PC-9 (cell line): ENCODE measurements around the gene SDK1.

ENCODE experiments used
- EZH2 ChIP-seq: fragments of 200-600 bp; sonication (generic); IDR thresholded peaks from 2 replicates; pipeline ENCODE4 v1.8.0; 2017; ENCODE audit warnings: antibody characterized with exemption, low read depth
- TF ChIP-seq, protein P1 (sequence below): fragments of 200-600 bp; sonication (generic); conservative IDR thresholded peaks from 2 replicates; pipeline ENCODE4 v1.6.1; 2017; ENCODE audit warnings: mixed run types, antibody characterized with exemption, mild to moderate bottlenecking, moderate library complexity

DNA sequence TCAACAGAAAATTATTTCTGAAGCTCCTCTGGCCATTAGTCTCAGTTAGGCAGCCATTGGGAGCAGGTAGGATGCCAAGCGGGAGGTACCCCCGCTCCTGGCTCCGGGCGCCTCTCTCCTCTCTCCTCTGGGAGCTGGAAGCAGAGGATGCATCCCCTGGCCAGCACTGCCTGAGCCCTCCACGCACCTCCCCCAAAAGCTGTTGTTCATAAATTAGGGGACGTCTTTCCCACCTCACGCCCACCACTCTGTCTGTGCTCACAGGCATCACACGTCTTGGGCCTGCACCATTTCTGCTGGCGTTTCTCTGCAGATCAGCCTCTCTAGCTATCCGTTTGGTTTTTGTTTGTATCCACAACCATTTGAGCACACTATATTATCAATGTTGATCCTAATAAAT lies 772.0 kb downstream of the SDK1 start:
- TF ChIP-seq, protein P1, sequence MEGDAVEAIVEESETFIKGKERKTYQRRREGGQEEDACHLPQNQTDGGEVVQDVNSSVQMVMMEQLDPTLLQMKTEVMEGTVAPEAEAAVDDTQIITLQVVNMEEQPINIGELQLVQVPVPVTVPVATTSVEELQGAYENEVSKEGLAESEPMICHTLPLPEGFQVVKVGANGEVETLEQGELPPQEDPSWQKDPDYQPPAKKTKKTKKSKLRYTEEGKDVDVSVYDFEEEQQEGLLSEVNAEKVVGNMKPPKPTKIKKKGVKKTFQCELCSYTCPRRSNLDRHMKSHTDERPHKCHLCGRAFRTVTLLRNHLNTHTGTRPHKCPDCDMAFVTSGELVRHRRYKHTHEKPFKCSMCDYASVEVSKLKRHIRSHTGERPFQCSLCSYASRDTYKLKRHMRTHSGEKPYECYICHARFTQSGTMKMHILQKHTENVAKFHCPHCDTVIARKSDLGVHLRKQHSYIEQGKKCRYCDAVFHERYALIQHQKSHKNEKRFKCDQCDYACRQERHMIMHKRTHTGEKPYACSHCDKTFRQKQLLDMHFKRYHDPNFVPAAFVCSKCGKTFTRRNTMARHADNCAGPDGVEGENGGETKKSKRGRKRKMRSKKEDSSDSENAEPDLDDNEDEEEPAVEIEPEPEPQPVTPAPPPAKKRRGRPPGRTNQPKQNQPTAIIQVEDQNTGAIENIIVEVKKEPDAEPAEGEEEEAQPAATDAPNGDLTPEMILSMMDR = no peak
- TF ChIP-seq EZH2 = no peak
